Fibroblast of villous mesenchyme (primary cell): ENCODE results near the gene ST6GAL1. TPM values are rescaled to one million over a fixed set of nuclear protein-coding genes. Genes with fewer than 3 reads are reported as not detected.
"Not testable (repeated sequence)": the region's sequence is repeated elsewhere in the genome, so short reads cannot be mapped to it uniquely, and the experiment has no call there.

Source experiments
- DNase-seq: peaks from one replicate; pipeline ENCODE4 v3.0.0-alpha.2; 2010; ENCODE audit warnings: low read depth
- H3K4me3 ChIP-seq: 2 replicates; pipeline ENCODE4 v1.5.1; 2011; ENCODE audit warnings: low read depth, mild to moderate bottlenecking, low read length
- total RNA-seq: library from RNA; depleted of rRNA; stranded (reverse); fragments of >200 nt; gene quantifications from 2 replicates; pipeline ENCODE4 v1.2.3, GENCODE V29; 2012
- TF ChIP-seq, protein P1 (sequence below): IDR thresholded peaks from 2 replicates; pipeline ENCODE4 v1.5.1; 2012; ENCODE audit warnings: low read depth, mild to moderate bottlenecking, low read length; ENCODE audit not compliant: insufficient read depth

The ST6GAL1 gene, protein sequence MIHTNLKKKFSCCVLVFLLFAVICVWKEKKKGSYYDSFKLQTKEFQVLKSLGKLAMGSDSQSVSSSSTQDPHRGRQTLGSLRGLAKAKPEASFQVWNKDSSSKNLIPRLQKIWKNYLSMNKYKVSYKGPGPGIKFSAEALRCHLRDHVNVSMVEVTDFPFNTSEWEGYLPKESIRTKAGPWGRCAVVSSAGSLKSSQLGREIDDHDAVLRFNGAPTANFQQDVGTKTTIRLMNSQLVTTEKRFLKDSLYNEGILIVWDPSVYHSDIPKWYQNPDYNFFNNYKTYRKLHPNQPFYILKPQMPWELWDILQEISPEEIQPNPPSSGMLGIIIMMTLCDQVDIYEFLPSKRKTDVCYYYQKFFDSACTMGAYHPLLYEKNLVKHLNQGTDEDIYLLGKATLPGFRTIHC
- total RNA-seq: 1.3 and 1.6 TPM in 2 replicates

DNA sequence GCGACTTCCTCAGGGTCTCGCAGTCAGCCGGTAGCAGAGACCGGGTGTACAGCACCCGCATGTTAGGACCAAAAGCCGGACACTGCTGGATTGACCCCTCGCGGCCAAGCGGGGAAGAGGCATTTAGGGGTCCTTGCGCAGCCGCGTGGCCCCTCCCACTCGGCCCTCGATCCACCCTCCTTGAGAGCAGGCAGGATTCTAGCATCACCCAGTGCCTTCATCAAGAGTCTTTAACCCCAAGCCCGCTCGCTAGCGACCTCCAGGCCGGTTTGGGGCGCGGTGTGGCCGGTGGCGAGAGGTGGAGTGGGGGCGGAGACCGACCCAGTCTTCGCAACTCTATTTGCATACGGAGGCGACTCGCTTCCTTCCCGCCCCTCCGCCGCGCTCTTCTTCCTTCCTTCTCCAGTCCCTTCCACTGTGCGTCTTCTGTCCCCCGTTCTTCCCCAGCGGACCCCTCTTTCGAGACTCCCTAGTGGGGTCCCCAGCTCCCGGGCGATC is at the start of gene ST6GAL1:
Gene ST6GAL1, plus strand, starts transcription at position 384 of the 498 bp plus-strand sequence. CDS start 112,178 bp downstream, outside the sequence.
- H3K4me3 ChIP-seq: peak within 1 kb of the TSS; percentile 62
- DNase-seq: peak; percentile 17
- TF ChIP-seq, protein P1, sequence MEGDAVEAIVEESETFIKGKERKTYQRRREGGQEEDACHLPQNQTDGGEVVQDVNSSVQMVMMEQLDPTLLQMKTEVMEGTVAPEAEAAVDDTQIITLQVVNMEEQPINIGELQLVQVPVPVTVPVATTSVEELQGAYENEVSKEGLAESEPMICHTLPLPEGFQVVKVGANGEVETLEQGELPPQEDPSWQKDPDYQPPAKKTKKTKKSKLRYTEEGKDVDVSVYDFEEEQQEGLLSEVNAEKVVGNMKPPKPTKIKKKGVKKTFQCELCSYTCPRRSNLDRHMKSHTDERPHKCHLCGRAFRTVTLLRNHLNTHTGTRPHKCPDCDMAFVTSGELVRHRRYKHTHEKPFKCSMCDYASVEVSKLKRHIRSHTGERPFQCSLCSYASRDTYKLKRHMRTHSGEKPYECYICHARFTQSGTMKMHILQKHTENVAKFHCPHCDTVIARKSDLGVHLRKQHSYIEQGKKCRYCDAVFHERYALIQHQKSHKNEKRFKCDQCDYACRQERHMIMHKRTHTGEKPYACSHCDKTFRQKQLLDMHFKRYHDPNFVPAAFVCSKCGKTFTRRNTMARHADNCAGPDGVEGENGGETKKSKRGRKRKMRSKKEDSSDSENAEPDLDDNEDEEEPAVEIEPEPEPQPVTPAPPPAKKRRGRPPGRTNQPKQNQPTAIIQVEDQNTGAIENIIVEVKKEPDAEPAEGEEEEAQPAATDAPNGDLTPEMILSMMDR: peak; percentile 10

DNA sequence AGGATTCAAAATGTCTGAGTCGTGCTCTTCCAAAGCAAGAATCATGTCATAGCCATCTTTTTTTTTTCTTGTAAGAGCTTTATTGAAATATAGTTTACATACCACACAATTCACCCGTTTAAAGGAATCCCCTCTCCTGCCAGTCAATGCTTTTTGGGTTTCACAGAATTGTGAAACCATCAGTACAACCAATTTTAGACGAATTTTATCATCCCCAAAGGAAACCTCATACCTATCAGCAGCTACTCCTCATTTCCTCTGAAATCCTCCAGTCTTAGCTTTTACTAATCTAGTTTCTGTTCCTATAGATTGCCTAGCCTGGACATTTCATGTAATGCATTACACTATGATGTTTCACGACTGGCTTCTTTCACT is 48.2 kb upstream of the ST6GAL1 start:
- TF ChIP-seq, protein P1: no peak
- no peak for DNase-seq

DNA sequence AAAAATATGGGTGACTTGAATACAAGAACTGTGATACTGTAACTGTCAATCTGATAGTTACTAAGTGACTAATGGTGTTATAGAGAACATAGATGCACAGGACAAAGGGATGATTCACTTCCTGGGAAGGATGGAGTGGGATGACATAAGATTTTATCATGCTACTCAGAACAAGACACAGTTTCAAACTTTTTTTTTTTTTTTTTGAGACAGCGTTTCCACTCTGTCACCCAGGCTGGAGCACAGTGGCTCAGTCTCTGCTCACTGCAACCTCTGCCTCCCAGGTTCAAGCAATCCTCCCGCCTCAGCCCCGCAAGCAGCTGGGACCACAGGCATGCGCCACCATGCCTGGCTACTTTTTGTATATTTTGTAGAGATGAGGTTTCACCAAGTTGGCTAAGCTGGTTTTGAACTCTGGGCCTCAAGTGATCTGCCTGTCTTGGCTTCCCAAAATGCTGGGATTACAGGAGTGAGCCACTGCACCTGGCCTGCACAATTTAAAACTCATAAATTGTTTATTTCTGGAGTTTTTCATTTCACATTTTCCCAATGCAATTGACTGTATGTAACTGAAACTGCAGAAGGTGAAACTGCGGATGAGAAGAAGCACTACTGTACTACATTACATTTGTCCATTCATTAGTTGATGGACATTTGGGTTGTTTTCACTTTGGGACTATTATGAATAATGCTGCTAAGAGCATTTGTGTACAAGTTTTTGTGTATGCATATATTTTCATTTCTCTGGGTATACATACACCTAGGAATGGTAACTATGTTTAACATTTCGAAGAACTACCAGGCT is 47.2 kb upstream of the ST6GAL1 start:
- TF ChIP-seq, protein P1: no peak
- peak; percentile 39 for DNase-seq
- H3K4me3 ChIP-seq: no peak overlapping the region

More for the DNA sequence above, 48.2 kb upstream of the ST6GAL1 start:
- H3K4me3 ChIP-seq: no peak overlapping the region

DNA sequence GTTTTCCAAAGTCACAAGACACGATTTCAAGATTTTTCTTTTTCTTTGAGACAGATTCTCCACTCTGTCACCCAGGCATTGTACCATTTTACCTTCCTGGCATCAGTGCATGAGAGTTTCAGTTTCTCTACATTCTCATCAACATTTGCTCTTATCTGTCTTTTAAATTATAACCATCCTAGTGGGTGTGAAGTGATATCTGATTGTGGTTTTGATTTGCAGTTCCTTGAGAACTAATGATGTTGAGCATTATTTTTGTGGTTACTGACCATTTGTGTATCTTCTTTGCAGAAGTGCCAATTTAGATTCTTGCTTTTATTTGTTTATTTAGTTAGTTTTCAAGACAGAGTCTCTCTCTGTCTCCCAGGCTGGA is 46.7 kb upstream of the ST6GAL1 start:
- H3K4me3 ChIP-seq: no peak overlapping the region
- TF ChIP-seq, protein P1: no peak
- DNase-seq: no peak

DNA sequence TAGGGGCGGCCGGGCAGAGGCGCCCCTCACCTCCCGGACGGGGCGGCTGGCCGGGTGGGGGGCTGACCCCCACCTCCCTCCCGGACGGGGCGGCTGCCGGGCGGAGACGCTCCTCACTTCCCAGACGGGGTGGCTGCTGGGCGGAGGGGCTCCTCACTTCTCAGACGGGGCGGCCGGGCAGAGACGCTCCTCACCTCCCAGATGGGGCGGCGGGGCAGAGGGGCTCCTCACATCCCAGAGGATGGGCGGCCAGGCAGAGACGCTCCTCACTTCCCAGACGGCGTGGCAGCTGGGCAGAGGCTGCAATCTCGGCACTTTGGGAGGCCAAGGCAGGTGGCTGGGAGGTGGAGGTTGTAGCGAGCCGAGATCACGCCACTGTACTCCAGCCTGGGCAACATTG is 45.5 kb upstream of the ST6GAL1 start:
- not testable (repeated sequence) for DNase-seq, H3K4me3 ChIP-seq

DNA sequence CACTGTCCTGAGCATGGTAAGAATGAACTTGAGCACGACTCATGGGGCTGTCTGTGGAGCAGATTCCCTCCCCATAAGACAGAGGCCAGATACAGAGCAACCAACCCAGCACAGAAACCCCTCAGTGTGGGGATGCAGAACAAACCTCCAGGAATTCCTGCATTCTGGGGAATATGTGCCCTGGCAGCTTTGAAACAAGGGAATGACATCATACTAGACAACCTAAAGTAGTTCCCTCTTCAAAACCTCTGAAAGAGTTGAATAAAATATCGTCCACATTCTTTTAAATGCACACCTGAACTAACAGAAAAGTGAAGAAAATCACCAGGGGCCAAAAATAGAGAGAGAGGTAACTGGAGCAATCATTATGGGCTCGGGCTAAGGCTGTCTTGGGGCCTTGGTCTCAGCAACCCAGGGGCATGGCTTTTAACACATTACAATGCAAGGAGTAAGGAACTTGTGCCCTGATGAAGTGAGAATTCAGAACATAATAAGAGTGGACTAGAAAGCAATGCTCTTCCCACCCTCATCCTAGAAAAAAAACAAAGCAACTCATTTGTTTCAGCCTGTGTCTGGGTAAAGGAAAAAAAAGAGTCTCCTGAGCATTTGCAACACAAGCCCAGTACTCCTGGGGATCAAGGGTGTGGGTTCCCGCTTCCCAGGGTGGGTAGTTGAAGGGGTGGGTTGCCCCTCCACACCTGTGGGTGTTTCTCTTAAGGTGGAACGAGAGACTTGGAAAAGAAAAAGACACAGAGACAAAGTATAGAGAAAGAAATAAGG is 43.9 kb upstream of the ST6GAL1 start:
- TF ChIP-seq, protein P1: no peak
- no peak for DNase-seq
- no peak overlapping the region for H3K4me3 ChIP-seq

DNA sequence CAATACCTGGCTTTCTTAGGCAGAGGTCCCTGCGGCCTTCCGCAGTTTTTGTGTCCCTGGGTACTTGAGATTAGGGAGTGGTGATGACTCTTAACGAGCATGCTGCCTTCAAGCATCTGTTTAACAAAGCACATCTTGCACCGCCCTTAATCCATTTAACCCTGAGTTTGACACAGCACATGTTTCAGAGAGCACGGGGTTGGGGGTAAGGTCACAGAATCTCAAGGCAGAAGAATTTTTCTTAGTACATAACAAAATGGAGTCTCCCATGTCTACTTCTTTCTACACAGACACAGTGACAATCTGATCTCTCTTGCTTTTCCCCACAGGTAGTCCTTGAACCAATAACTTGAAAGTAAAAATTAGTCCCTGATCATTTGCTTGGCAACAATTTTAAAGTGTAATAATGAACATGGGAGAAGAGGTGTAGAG is 42.8 kb upstream of the ST6GAL1 start:
- not testable (repeated sequence) for H3K4me3 ChIP-seq, DNase-seq
